ENCODE results near the gene GMDS. TPM values are rescaled to one million over a fixed set of nuclear protein-coding genes. Genes with fewer than 3 reads are reported as not detected.
"Not testable (repeated sequence)": the region's sequence is repeated elsewhere in the genome, so short reads cannot be mapped to it uniquely, and the experiment has no call there.

The GMDS gene
- total RNA-seq, 4 donors from 2014 or later = 9.5 to 32.8 (median 22.4) TPM

GRCh38 chr6:1756472-1757129 lies 488.8 kb downstream of the GMDS start:
- Histone ChIP-seq H3K36me3 (no peaks in the 10 kb centered on the region), H3K4me1 (peaks cover 0 to 7% of the 10 kb centered on the region in 2 donors), H3K9me3 (no peaks in the 10 kb centered on the region), H3K4me3 (replicated peaks in 1 of 3) (no peak overlapping the region), H3K27me3 (no peaks in the 10 kb centered on the region), H3K27ac (peak overlapping the region in 1 of 3 donors; percentile 4)
- DNase-seq = no peak
- WGBS, 2 donors = 72 to 78% methylated on average over 11 to 13 of the region's 14 CpGs
- intact Hi-C loops (cut with DNase I) = no loop called here
- TF ChIP-seq CTCF (IDR thresholded peaks at IDR 0.05) (no peak), POLR2A (IDR thresholded peaks at IDR 0.05) (no peak)

DNA sequence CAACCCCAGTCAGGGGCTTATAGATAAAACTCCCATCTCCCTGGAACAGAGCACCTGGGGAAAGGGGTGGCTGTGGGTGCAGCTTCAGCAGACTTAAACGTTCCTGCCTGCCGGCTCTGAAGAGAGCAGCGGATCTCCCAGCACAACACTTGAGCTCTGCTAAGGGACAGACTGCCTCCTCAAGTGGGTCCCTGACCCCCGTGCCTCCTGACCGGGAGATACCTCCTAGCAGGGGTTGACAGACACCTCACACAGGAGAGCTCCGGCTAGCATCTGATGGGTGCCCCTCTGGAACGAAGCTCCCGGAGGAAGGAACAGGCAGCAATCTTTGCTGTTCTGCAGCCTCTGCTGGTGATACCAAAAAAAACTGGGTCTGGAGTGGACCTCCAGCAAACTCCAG lies 494.3 kb downstream of the GMDS start:
- H3K9me3 ChIP-seq; H3K27ac ChIP-seq; H3K4me3 ChIP-seq (replicated peaks in 1 of 3); H3K27me3 ChIP-seq; DNase-seq; intact Hi-C loops (cut with DNase I); H3K36me3 ChIP-seq; H3K4me1 ChIP-seq: not testable (repeated sequence)
- WGBS, 2 donors = 77 to 94% methylated on average over 5 to 6 of the region's 8 CpGs

DNA sequence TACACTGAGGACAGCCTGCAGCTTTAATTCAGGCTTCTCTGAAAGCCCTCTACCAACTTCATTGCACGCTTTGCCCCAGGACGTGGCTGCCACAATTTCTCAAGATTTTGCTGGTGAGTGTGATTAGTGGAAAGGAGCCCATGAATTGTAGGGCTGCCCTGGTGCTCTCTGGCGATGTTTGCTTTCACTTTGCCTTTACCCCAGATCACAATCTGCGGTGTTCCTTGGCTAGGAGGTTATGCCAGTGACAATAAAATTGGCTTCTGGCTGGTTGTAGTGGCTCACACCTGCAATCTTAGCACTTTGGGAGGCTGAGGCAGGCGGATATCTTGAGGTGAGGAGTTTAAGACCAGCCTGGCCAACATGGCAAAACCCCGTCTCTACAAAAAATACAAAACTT lies 496.4 kb downstream of the GMDS start:
- H3K4me3 ChIP-seq (replicated peaks in 1 of 3) = no peak overlapping the region
- intact Hi-C loops (cut with DNase I) = no loop called here
- no peak for TF ChIP-seq POLR2A (IDR thresholded peaks at IDR 0.05)
- no peak for TF ChIP-seq CTCF (IDR thresholded peaks at IDR 0.05)
- H3K27ac ChIP-seq = no peak overlapping the region
- H3K36me3 ChIP-seq = no peaks in the 10 kb centered on the region
- H3K27me3 ChIP-seq = no peaks in the 10 kb centered on the region
- no peaks in the 10 kb centered on the region for H3K9me3 ChIP-seq
- no peaks in the 10 kb centered on the region for H3K4me1 ChIP-seq
- 89 to 92% methylated on average over 6 of the region's 6 CpGs for WGBS, 2 donors
- DNase-seq = no peak

GRCh38 chr6:1747531-1747930 lies 497.9 kb downstream of the GMDS start:
- Histone ChIP-seq H3K36me3 (no peaks in the 10 kb centered on the region), H3K27ac (no peak overlapping the region), H3K27me3 (no peaks in the 10 kb centered on the region), H3K9me3 (no peaks in the 10 kb centered on the region), H3K4me1 (no peaks in the 10 kb centered on the region), H3K4me3 (replicated peaks in 1 of 3) (no peak overlapping the region)
- WGBS, 2 donors = 76 to 84% methylated on average over 5 of the region's 5 CpGs
- no peak for TF ChIP-seq POLR2A (IDR thresholded peaks at IDR 0.05)
- TF ChIP-seq CTCF (IDR thresholded peaks at IDR 0.05) = no peak
- intact Hi-C loops (cut with DNase I) = no loop called here
- no peak for DNase-seq

- DNase-seq = no peak
- Histone ChIP-seq H3K27ac (no peak overlapping the region), H3K36me3 (no peaks in the 10 kb centered on the region), H3K4me1 (no peaks in the 10 kb centered on the region), H3K27me3 (no peaks in the 10 kb centered on the region), H3K9me3 (no peaks in the 10 kb centered on the region), H3K4me3 (replicated peaks in 1 of 3) (no peak overlapping the region)
- 33 to 52% methylated on average over 4 of the region's 4 CpGs for WGBS, 2 donors
- TF ChIP-seq POLR2A (IDR thresholded peaks at IDR 0.05) = no peak
- no peak for TF ChIP-seq CTCF (IDR thresholded peaks at IDR 0.05)
- intact Hi-C loops (cut with DNase I) = no loop called here
These were observed 498.4 kb downstream of the GMDS start for GRCh38 chr6:1747003-1747402.
